Epithelial cell of prostate (primary cell): ENCODE measurements around the gene PLP1.
"Not testable (repeated sequence)": the region's sequence is repeated elsewhere in the genome, so short reads cannot be mapped to it uniquely, and the experiment has no call there.

ENCODE experiments used
- DNase-seq: peaks from one replicate; pipeline ENCODE4 v3.0.0-alpha.2; 2011; ENCODE audit warnings: low read depth, low spot score
- H3K27ac ChIP-seq: fragments of 450-650 bp; 2 replicates; pipeline ENCODE4 v1.5.1; 2017; ENCODE audit warnings: mild to moderate bottlenecking

PLP1 gene

GRCh38 chrX:103820802-103821201 is 44.2 kb downstream of the PLP1 start:
- not testable (repeated sequence) for H3K27ac ChIP-seq, DNase-seq

DNA sequence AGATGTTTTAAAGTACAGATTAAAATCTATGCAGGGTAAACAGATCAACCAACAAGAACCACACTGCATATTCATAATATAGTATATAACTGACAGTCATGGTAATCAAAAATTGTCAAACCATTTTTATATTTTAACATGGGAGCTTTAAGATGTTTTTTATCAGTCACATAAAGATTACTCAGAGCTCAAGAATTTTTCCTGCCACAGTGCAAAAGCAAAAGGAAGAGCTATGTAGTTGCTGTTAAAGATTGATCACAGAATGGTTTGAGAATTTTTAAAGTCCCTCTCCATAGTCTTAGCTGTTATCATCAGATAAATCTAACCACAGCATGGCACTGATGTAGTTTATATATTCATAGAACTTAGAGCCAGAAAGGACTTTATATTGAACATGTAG is 47.0 kb downstream of the PLP1 start:
- no peak overlapping the region for H3K27ac ChIP-seq
- no peak for DNase-seq

DNA sequence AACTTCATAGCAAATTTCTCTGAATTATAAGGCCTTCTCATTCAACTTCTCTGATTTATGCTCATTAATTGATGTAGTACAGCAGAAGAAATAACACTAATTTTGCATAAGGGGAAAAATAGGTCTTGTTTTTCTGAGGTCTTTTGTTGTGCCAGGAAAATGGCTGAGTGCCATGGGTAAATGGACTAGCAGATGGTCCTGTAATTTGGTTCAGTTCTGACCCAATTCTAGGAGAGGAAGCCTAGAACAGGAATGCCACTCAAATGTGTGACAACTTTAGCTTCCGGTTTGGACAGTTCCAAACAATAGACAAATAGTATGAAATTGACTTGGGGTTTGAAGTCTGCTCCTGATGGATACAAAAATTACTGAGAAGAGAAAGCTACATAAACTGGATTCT is 49.2 kb downstream of the PLP1 start:
- H3K27ac ChIP-seq = no peak overlapping the region
- no peak for DNase-seq

DNA sequence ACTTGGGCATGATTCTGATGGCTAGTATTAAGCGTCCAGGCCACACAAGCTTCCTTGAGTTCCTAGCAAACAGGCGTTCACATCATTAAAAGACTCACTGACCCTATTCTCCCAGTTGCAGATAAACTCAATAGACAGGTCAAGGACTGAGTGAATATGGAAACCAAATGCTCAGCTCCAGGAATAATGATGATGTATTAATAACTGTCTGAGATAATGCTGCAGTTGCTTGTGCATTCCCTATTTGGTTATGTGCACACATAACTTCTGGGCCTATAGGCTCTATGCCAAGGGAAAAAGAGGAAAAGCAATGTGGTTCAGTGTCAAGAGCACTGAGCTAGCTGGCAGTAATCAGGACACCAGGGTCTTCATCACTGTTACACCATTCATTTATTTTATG is 51.9 kb downstream of the PLP1 start:
- H3K27ac ChIP-seq = no peak overlapping the region
- DNase-seq = no peak

GRCh38 chrX:103830848-103831247 is 54.2 kb downstream of the PLP1 start:
- no peak overlapping the region for H3K27ac ChIP-seq
- no peak for DNase-seq

- DNase-seq = no peak
- H3K27ac ChIP-seq = no peak overlapping the region
These were observed 54.7 kb downstream of the PLP1 start for GRCh38 chrX:103831342-103831802.

GRCh38 chrX:103831803-103832544 is 55.3 kb downstream of the PLP1 start, which contains the start of gene RAB9B:
RAB9B (minus strand) TSS chrX:103832257; CDS start chrX:103825784, 6,473 bp downstream.
- H3K27ac ChIP-seq = no peak within 1 kb of the TSS
- no peak for DNase-seq

DNA sequence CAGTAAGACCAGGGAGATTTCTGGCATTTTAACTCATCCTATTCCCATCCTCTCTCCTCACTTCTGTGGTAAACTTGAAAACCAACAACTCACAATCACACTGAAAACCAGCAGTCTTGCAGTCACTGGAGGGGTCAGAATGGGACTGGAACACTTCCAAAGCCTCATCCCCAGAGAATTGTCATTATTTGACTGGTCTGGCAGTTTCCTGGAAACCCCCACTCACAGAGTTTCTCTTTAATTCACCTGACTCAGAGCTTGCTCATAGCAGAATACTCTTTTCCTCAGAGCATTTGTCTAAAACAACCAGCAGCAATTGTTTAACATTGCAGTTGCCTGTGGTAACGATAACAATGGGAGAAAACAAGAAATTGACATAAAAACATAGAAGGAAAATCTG is 62.8 kb downstream of the PLP1 start:
- H3K27ac ChIP-seq = no peak overlapping the region
- no peak for DNase-seq
